Type B pancreatic cell (in vitro differentiated cells): ENCODE measurements around the gene ATR. TPM values are rescaled to one million over a fixed set of nuclear protein-coding genes. Genes with fewer than 3 reads are reported as not detected.

ENCODE experiments used
- DNase-seq: peaks from one replicate; pipeline ENCODE4 v3.0.0; 2021; ENCODE audit warnings: mixed read lengths; ENCODE audit not compliant: unreplicated experiment; ENCODE audit errors: extremely low spot score
- H3K27ac Mint-ChIP-seq: 2 replicates; pipeline ENCODE4 v1.8.0; 2021; ENCODE audit warnings: mild to moderate bottlenecking, mixed read lengths
- H3K27me3 Mint-ChIP-seq: 2 replicates; pipeline ENCODE4 v1.8.0; 2021; ENCODE audit warnings: mixed read lengths
- H3K36me3 Mint-ChIP-seq: 2 replicates; pipeline ENCODE4 v1.8.0; 2021; ENCODE audit warnings: mixed read lengths
- H3K4me1 Mint-ChIP-seq: one replicate; pipeline ENCODE4 v1.8.0; 2021; ENCODE audit warnings: mixed read lengths; ENCODE audit not compliant: unreplicated experiment
- H3K4me3 Mint-ChIP-seq: 2 replicates; pipeline ENCODE4 v1.8.0; 2021; ENCODE audit warnings: mild to moderate bottlenecking, mixed read lengths
- H3K9me3 Mint-ChIP-seq: 2 replicates; pipeline ENCODE4 v1.8.0; 2021; ENCODE audit warnings: mixed read lengths
- CTCF ChIP-seq: fragments of 200-600 bp; sonication (generic); conservative IDR thresholded peaks from 2 replicates; pipeline ENCODE4 v1.5.0; 2021; ENCODE audit warnings: antibody characterized with exemption, mild to moderate bottlenecking
- total RNA-seq: library from RNA; stranded (reverse); gene quantifications from 2 replicates; pipeline ENCODE4 v1.2.1, GENCODE V29; 2021; ENCODE audit warnings: low replicate concordance

ATR gene
- total RNA-seq, 1 donor from 2014 or later = 30.0 TPM

GRCh38 chr3:142450881-142451280, 127.7 kb downstream of the ATR start:
- H3K36me3 Mint-ChIP-seq = peaks cover 4% of the 10 kb centered on the region
- TF ChIP-seq CTCF = no peak
- no peaks in the 10 kb centered on the region for H3K27me3 Mint-ChIP-seq
- DNase-seq = no peak
- peaks cover 13% of the 10 kb centered on the region for H3K4me1 Mint-ChIP-seq
- H3K4me3 Mint-ChIP-seq = no peak overlapping the region
- H3K9me3 Mint-ChIP-seq = no peaks in the 10 kb centered on the region
- H3K27ac Mint-ChIP-seq = no peak overlapping the region

- H3K4me3 Mint-ChIP-seq = no peak overlapping the region
- no peak for TF ChIP-seq CTCF
- peaks cover 2% of the 10 kb centered on the region for H3K36me3 Mint-ChIP-seq
- no peaks in the 10 kb centered on the region for H3K9me3 Mint-ChIP-seq
- no peaks in the 10 kb centered on the region for H3K27me3 Mint-ChIP-seq
- no peak for DNase-seq
- no peak overlapping the region for H3K27ac Mint-ChIP-seq
- H3K4me1 Mint-ChIP-seq = peaks cover 20% of the 10 kb centered on the region
These were observed 128.3 kb downstream of the ATR start for GRCh38 chr3:142450189-142450588.

GRCh38 chr3:142447852-142448823, 130.4 kb downstream of the ATR start, which contains the start of gene XRN1:
TSS of gene XRN1 (minus strand) at chr3:142448037. CDS start at chr3:142447944, 93 bp downstream.
- Mint-ChIP-seq H3K27me3 (no peaks in the 10 kb centered on the region), H3K9me3 (no peaks in the 10 kb centered on the region), H3K4me3 (peak within 1 kb of the TSS; percentile 95), H3K4me1 (peaks cover 22% of the 10 kb centered on the region), H3K27ac (peak within 1 kb of the TSS; percentile 99), H3K36me3 (peaks cover 11% of the 10 kb centered on the region)
- peak; percentile 94 for DNase-seq
- no peak for TF ChIP-seq CTCF

- TF ChIP-seq CTCF = no peak
- Mint-ChIP-seq H3K27me3 (no peaks in the 10 kb centered on the region), H3K36me3 (peaks cover 11% of the 10 kb centered on the region), H3K27ac (peak overlapping the region; percentile 99), H3K9me3 (no peaks in the 10 kb centered on the region), H3K4me1 (peaks cover 22% of the 10 kb centered on the region), H3K4me3 (peak overlapping the region; percentile 95)
- no peak for DNase-seq
These were observed 131.2 kb downstream of the ATR start for GRCh38 chr3:142447301-142447851.

- Mint-ChIP-seq H3K27me3 (no peaks in the 10 kb centered on the region), H3K27ac (peak overlapping the region; percentile 99), H3K9me3 (no peaks in the 10 kb centered on the region), H3K4me1 (peaks cover 22% of the 10 kb centered on the region), H3K36me3 (peaks cover 16% of the 10 kb centered on the region), H3K4me3 (peak overlapping the region; percentile 95)
- DNase-seq = no peak
- no peak for TF ChIP-seq CTCF
These were observed 132.7 kb downstream of the ATR start for GRCh38 chr3:142445816-142446254.
